Glomerular visceral epithelial cell (primary cell): ENCODE results near the gene TMEM143.
"Not testable (repeated sequence)": the region's sequence is repeated elsewhere in the genome, so short reads cannot be mapped to it uniquely, and the experiment has no call there.

Experiments used
- DNase-seq: peaks from one replicate; pipeline ENCODE4 v3.0.0-alpha.2; 2016; ENCODE audit errors: extremely low spot score

The TMEM143 gene

DNA sequence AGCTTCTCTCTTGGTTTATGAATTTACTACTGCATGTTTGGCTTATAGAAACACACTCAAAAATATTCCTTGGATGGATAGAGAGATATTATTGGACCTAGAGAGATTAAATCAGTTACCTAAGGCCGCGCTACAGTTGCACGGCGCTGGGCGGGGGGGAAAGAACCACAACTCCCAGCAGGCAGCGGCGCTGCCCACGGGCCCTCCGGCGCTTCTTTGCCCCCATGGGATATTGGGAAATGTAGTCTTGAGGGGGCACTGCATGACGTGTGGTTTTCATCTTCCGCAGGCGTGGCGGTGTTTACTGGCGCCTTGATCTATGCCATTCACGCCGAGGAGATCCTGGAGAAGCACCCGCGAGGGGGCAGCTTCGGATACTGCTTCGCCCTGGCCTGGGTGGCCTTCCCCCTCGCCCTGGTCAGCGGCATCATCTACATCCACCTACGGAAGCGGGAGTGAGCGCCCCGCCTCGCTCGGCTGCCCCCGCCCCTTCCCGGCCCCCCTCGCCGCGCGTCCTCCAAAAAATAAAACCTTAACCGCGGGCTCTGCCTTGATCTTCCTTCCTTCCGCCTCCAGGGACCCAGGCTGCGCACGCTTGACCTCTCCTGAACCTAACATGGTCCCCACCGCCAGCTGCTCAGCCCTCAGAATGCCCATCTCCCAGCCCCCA is 33.6 kb downstream of the TMEM143 start:
- DNase-seq: no peak

DNA sequence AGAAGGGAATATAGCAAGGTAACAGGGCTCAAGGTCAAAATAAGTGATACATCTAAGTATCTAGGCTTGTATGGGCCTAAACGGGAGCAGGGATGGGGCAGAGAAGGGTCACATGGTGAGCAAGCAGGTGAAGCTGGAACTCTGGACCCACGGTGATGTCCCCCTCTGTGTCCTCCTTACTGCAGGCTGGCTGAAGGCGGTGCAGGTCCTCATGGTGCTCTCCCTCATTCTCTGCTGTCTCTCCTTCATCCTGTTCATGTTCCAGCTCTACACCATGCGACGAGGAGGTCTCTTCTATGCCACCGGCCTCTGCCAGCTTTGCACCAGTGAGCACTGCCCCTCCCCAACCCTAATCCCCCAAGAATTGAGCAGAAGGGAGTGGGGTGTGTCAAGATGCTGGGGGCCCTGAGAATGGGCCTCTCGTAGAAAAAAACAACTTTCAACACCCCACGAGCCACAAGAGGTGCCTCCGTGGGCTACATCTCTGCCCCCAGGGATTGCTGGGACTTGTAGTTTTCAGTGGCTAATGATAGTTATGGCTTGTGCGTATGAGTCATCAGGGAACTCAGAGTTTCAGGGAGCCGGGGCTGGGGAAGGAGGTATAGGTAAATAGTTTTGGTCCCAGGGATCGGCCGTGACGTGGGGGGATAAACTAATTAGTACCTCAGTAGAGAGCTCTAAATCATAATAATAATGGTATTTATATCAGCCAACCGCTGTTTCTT is 34.4 kb downstream of the TMEM143 start:
- peak; percentile 38 for DNase-seq

DNA sequence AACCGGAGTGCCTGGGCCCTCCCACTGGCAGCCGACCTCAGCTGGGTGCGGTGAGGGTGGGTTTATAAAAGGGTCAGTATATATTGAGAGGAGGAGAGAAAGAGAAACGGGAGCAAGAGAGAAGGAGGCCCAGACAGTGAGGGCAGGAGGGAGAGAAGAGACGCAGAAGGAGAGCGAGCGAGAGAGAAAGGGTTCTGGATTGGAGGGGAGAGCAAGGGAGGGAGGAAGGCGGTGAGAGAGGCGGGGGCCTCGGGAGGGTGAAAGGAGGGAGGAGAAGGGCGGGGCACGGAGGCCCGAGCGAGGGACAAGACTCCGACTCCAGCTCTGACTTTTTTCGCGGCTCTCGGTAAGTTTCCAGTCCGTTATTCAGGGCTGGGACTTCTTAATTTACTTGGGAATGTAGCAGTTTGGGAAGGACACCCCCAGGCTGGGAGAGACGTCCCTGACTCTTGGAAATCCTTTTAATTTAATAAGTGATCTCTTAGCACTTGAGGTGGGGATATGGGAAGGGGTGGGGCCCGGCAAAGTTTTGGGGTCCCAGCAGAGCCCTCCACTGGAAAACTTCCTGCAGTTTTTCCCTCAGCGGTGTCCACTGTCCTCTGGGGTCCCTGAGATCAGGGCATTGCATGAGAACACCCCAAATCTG is 38.4 kb downstream of the TMEM143 start, which contains the start of gene EMP3:
TSS of gene EMP3 (plus strand) at position 288 of the 646 bp plus-strand sequence. CDS start 1,293 bp downstream, outside the sequence.
- peak; percentile 90 for DNase-seq

DNA sequence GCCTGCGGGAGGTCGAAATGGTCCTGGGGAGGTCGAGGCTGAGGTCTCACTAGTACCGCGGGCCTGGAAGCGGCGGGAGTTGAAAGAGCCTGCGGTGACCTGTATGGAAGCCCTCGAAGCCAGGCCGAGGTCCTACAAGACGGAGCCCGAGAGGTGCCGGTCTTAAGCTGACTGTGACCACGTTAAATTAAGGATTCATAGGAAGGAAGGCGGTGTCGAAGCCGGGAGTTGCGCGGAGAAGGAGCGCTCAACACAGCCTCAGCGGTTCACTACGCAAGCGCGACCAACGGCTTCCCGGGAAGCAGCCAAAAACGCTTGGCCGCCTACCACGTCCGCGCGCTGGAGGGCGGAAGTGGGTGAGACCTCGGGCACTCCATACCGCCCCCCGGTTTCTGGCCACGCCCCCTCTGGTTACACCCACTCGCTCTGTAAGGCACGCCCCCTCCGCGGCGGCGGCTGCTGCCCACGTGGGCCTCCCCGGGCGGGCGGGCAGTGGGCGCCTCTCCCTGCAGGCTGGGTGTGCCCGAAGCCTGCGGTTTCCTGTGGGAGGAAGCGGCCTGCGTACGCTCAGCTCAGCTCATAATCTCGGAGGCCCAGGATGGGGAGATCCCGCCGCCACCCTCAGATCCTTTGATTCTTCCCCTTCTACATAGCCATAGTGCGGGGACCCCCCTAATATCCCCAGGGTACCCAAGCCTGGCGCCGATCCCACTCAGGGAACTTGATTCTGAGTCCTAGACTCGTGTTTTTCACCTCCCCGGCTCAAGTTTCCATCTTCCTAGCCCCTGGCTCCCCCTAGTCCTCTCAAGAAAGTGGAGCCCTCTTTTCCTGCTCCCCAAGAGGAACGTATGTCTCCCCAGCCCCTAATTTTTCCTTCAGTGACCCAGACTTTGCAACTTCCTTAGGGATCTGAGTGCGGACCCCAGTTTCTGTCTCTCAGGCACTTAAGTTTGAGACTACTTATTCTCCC is 41.8 kb downstream of the TMEM143 start:
- DNase-seq: peak; percentile 99

DNA sequence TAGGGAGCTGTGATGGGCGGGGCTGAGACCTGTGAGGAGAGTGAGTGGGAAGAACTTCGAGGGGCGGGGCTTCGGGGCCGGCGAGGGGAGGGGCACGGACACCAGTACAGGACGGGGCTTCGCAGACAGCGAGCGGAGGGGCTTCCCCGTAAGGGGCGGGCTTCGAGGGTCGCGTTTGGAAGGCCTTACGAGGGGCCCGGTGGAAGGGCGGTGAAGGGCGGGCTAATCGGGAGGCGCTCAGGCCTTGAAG is 42.4 kb downstream of the TMEM143 start:
- DNase-seq: peak; percentile 89

DNA sequence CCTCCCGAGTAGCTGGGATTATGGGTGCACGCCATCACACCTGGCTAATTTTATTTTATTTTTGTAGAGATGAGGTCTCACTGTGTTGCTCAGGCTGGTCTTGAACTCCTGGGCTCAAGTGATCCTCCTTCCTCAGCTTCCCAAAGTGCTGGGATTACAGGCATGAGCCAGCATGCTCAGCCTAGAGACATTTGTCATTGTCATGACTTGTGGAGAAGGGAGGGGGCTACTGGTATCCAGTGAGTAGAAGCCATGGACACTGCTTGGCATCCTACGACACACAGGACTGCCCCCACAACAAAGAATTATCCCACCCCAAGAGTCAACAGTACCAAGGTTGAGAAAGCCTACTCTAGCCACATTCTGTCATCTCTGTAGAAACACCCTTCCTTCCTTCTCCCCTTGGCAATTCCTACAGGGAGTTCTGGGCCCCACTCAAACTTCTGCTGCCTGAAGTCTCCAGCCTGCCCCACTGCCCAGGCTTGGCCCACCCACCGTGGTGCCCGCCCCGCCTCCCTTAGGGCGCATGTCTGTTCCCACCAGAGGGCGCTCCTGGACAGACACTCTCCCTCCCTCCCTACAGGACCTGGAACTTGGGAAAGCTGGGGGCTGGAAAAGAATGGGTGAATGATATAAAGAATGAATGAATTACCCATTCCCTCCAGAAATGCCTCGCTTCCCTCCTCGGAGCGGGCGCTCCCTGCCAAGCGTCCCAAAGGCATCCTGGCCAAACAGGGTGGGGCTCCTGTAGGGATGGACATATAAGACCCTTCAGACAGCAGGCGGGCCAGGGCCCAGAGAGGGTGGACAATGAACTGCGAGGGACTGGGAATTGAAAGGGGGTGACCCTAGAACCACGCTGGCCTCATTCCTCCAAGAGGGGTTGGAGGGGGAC is 43.8 kb downstream of the TMEM143 start:
- peak; percentile 82 for DNase-seq

DNA sequence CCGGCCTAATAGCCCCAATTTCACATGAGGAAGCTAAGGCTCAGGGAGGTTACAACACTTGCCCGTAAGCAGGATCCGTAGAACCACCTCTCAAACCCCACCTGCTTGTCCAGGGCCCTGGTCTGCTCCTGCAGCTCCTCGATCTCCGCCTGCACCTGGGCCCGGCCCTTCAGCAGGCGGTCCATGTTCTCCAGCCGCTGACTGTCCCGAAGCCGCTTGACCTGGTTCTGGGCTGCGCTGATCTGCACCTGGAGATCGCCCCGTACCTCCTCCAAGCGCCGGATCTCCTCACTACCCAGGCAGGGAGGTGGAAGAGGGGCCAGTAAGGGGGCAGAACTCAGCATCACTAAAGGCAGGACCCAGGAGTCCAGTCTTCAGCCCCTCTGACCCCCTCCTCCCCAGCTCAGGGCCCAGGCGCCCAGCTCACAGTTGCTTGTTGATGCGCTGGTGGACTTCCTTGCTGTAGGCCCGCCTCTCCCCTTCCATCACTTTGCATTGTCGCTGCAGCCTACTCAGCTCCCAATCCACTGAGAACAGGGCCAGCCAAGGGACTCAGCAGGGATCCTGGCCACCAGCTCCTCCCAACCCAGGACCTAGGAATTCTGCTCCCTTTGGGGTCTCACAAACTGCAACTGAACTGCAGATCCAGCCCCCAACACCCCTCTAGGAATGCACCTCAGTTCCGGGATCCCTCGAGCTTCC is 45.3 kb downstream of the TMEM143 start:
- no peak for DNase-seq

DNA sequence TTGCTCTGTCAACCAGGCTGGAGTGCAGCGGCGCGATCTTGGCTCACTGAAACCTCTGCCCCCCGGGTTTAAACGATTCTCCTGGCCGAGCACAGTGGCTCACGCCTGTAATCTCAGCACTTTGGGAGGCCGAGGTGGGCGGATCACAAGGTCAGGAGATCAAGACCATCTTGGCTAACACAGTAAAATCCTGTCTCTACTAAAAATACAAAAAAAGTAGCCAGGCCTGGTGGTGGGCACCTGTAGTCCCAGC is 46.1 kb downstream of the TMEM143 start:
- not testable (repeated sequence) for DNase-seq

DNA sequence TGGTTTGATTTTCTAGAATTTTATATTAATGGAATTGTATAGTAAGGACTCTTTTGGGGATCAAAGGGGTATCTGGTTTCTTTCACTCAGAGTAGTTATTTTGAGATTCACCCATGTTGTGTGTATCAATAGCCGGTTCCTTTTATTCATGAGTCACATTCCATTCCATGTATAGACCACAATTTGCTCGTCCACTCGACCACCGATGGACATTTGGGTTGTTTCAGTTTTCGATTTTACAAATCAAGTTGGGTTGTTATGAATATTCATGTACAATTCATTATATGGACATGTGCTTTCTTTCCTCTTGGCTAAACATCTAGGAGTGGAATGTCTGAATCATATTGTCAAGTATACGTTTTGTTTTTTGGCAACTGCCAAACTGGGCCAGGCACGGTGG is 48.0 kb downstream of the TMEM143 start:
- DNase-seq: no peak

DNA sequence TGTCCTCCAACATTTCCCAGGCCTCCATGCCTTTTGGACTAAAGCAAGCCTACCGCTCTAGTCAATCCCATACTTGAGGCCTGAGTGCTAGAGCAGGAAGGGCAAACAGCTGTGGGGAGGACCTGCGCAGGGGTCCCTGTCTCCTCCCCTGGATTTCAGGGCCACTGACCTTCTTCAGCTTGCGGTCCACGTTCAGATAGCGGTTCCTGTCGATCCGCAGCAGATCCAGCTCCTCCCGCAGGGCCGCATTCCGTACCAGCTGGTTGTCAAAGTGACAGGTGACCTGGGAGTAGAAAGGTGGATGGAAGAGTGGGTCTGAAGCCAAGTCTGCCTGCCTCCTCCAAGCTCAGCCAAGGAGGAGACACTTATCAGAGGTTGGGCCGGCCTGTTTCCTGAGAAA is 52.4 kb downstream of the TMEM143 start:
- DNase-seq: no peak

DNA sequence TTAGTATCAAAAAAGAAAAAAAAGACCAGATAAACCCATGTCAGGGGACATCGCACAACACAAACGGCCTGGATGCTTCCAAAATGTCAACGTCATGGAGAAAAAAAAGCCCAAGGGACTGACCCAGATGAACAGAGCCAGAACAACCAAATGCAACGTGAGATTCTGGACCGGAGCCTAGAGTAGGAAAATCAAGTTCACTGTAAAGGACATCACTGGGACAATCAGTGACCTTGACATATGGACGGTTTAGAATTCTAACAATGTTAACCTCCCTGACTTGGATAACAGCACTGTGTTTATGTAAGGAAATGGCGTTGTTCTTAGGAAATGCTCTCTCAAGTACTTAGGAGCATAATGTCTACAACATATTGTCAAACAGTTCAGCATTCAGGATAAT is 53.5 kb downstream of the TMEM143 start:
- DNase-seq: no peak

DNA sequence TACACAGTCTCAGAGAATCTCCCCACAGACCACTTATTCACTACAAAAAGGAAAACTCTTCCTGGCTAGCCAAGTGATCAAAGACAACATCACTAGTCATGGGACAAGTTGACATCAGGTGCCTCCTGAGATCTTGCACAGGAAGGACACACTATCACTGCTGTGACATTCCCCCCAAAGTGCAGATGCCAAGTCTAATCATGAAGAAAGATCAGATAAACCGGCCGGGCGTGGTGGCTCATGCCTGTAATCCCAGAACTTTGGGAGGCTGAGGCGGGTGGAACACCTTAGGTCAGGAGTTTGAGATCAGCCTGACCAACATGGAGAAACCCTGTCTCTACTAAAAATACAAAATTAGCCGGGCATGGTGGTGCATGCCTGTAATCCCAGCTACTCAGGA is 54.0 kb downstream of the TMEM143 start:
- not testable (repeated sequence) for DNase-seq

DNA sequence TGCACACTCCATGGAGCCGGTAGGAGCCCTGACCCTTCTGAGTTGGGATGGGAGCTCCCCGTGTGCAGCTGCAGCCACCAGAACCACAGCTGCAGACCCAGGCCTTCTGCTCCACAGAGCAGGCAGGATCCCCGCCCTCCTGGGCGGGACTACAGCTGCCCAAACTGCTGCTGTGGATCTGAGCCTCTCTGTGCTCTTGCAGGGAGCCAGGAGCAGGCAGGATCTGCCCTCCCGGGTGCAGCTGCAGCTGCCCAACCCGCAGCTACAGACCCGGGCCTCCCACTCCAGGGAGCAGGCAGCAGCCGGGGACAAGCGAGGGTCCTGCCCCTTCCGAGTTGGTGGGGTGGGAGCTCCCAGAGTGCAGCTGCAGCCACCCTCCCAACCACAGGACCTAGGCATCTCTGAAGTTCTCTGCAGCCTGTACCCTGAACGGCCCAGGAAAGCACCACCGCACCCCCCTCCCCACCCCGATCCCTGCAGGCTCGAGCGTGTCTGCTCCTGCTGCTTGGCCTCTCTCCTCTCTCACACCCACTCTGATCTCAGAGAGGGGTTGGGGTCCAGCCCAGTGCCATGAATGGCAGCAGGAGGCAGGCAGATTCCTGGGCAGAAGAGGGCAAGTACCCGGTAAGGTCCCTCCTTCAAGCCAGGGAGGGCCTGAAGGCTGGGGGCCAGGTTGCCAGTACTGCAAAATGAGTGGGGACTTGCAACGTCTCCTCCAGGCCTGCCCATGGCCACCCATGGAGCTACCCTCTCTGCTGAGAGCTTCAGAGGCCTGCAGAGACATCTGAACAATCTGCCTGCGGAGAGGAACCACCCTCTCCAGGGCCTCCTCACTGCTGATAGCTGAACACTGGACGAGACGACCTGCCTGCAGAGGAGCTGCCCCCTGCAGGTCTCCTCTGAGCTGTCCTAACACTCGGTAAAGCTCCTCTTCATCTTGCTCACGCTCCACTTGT is 54.8 kb downstream of the TMEM143 start:
- DNase-seq: no peak

DNA sequence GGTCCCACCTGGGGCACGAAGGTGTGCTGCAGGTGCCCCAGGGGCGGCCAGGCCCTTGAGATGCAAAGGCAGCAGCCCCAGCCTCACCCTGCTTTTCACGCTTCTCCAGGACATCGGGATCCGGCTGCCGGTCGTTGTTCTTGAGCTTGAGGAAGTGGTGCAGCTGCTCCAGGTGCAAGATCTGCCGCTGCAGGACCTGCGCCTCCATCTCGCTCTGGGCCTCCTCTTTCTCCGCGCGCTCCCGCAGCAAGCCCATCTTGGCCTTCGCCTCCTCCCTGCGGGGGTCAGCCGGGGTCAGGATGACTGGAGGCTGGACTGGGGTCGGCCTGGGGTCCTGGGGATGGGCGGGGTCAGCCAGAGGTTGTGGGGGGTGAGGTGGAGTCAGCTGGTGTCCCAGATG is 59.9 kb downstream of the TMEM143 start:
- no peak for DNase-seq

DNA sequence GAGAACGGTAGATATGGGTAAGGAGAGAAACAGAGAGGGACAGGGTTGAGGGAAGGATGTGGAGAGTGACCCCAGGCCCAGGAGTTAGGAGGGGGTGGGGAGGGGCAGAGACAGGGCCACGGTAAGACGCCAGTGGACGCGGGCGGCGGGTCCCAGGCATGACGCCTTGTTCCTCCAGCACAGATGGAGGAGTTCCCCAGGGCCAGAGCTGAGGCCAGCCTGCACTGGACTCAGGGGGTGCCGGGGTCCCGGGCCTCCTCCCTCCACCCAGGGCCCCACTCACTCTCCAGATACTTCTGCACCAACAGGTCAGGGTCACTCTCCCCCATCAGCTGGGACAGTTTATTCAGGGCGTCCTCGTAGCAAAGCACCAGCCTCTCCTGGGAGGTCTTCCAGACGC is 60.4 kb downstream of the TMEM143 start:
- no peak for DNase-seq

DNA sequence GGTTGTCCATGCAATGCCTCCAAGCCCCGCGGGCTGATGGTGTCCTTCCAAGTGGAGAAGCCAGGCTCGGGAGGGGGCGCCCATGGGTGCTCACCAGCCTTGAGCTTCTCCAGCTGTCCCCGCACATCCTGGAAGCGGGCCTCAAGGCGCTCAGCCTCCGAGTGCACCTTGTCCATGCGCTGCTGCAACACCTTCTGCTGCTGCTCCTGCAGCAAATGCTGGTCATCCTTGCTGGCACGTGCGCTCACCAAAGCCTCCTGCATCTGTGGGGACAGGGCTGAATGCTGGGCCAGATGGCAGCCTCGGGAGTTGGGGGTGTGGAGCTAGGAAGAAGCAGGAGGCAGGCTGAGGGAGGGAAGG is 61.2 kb downstream of the TMEM143 start:
- no peak for DNase-seq

DNA sequence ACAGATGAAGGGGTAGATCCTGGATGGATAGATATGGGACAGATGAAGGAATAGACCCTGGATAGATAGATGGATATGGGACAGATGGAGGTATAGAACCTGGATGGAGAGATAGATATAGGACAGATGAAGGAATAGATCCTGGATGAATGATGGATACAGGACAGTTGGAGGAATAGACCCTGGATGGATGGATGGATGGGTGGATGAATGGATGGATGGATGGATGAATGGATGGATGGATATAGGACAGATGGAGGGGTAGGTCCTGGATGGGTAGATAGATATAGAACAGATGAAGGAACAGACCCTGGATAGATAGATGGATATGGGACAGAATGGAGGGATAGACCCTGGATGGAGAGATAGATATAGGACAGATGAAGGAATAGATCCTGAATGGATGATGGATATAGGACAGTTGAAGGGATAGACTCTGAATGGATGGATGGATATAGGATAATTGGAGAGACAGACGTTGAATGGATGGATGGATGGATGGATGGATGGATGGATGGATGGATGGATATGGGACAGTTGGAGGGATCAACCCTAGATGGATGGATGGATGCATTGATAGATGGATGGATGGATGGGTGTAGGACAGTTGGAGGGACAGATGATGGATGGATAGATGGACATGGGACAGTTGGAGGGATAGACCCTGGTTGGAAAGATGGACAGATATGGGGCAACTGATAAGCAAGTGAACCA is 61.7 kb downstream of the TMEM143 start:
- DNase-seq: no peak

DNA sequence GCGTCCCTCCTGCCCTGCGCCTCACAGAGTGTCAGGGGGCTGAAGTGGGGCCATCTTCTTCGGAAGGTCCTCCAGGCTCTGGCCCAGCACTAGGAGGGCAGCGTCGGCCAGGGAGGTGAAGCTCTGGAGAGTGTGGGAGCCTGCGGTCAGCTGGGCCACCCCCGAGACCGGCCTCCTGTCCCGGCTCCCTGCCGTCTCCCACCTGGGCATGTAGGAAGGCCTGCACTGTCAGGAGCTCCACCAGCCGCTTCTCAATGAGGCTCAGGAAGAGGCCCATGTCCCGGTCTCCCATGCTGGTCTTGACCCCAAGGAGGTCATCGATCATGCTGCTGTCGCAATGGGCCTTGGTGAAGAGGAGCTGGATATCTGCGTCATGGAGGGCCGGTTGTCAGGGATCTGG is 65.8 kb downstream of the TMEM143 start:
- no peak for DNase-seq
